A549 (cell line): ENCODE measurements around the gene RASA2. TPM values are rescaled to one million over a fixed set of nuclear protein-coding genes. Genes with fewer than 3 reads are reported as not detected.

Experiments
- ATAC-seq, 2 experiments: fragments of 200-7000 bp in 1 of 2; fragments of >200 bp in 1 of 2; cut with Nextera tagmentation in 1 of 2; cut with Tn5 transposase in 1 of 2; 3 replicates each; pipeline versions ENCODE4 v1.8.0 to v1.9.1; 2018 to 2020; ENCODE audit warnings: mild to moderate bottlenecking in 1 of 2, moderate library complexity in 1 of 2
- CTCF ChIA-PET: fragments of 300-600 bp; sonication (Branson Sonifier 250); formaldehyde crosslinking; extraction: SDS; loops from one replicate; lab custom pipeline; 2021; ENCODE audit warnings: antibody characterized with exemption, inconsistent platforms; lab: Yijun Ruan, JAX
- POLR2A ChIA-PET: fragments of 350-600 bp; formaldehyde crosslinking; extraction: SDS; loops from one replicate; lab custom pipeline; 2021; ENCODE audit warnings: antibody characterized with exemption, inconsistent platforms; lab: Yijun Ruan, JAX
- DNase-seq, 2 experiments: peaks; one replicate each; pipeline versions ENCODE4 v3.0.0 to v3.0.0-alpha.2; 2011 to 2016; ENCODE audit warnings: low read depth in 1 of 2, low spot score in 1 of 2
- FAIRE-seq: peaks from 2 replicates; lab custom pipeline; 2011; peaks lifted over from hg19 to GRCh38; lab: Jason Lieb, UNC
- H3K27ac ChIP-seq, 2 experiments: fragments of >200 bp; sonication (Bioruptor Twin); formaldehyde crosslinking; 3 replicates each; pipeline ENCODE4 v1.5.1; 2016 to 2017
- H3K4me1 ChIP-seq: fragments of >200 bp; sonication (Bioruptor Twin); formaldehyde crosslinking; 3 replicates; pipeline ENCODE4 v1.6.1; 2016
- H3K4me2 ChIP-seq: fragments of >200 bp; sonication (Bioruptor Twin); formaldehyde crosslinking; 3 replicates; pipeline ENCODE4 v1.6.1; 2016
- H3K4me3 ChIP-seq: fragments of >200 bp; sonication (Bioruptor Twin); formaldehyde crosslinking; 3 replicates; pipeline ENCODE4 v1.5.1; 2016
- H3K9me3 ChIP-seq: fragments of >200 bp; sonication (Bioruptor Twin); formaldehyde crosslinking; 3 replicates; pipeline ENCODE4 v1.6.1; 2016
- CBX8 ChIP-seq: fragments of 200-600 bp; sonication (generic); IDR thresholded peaks from 2 replicates; pipeline ENCODE4 v1.6.1; 2016
- FOSL2 ChIP-seq, 2 experiments: fragments of 450-650 bp in 1 of 2; fragments of >200 bp in 1 of 2; sonication (Bioruptor Twin) in 1 of 2; formaldehyde crosslinking; IDR thresholded peaks; 2 replicates each; pipeline versions ENCODE4 v1.5.0 to v1.6.1; 2016 to 2020; ENCODE audit warnings: mild to moderate bottlenecking in 1 of 2, moderate library complexity in 1 of 2
- GATA3 ChIP-seq: IDR thresholded peaks from 2 replicates; pipeline ENCODE4 v1.6.1; 2012; ENCODE audit warnings: borderline replicate concordance
- HOXA7 ChIP-seq: fragments of 250-450 bp; sonication (Bioruptor Pico); IDR thresholded peaks from 2 replicates; pipeline ENCODE4 v1.5.0; 2020; ENCODE audit warnings: mild to moderate bottlenecking, moderate library complexity
- HOXB5 ChIP-seq: fragments of 250-450 bp; sonication (Bioruptor Pico); IDR thresholded peaks from 2 replicates; pipeline ENCODE4 v1.5.0; 2020; ENCODE audit warnings: mild to moderate bottlenecking, moderate library complexity
- JUNB ChIP-seq: fragments of >200 bp; sonication (Bioruptor Twin); formaldehyde crosslinking; IDR thresholded peaks from 2 replicates; pipeline ENCODE4 v1.6.1; 2016
- KDM5A ChIP-seq: fragments of 200-600 bp; sonication (generic); IDR thresholded peaks from 2 replicates; pipeline ENCODE4 v1.6.1; 2016; ENCODE audit warnings: antibody characterized with exemption, mild to moderate bottlenecking
- MAZ ChIP-seq: fragments of 150-350 bp; IDR thresholded peaks from 2 replicates; pipeline ENCODE4 v1.6.1; 2014; ENCODE audit warnings: antibody characterized with exemption, low read depth, low read length, borderline replicate concordance
- NR3C1 ChIP-seq: fragments of >200 bp; sonication (Bioruptor Twin); formaldehyde crosslinking; IDR thresholded peaks from 3 replicates; pipeline ENCODE4 v1.6.1; 2017
- PHF8 ChIP-seq: fragments of 200-600 bp; sonication (generic); IDR thresholded peaks from 2 replicates; pipeline ENCODE4 v1.6.1; 2016; ENCODE audit warnings: low read depth, mild to moderate bottlenecking, antibody characterized with exemption, moderate library complexity, borderline replicate concordance
- POLR2A ChIP-seq: IDR thresholded peaks from 2 replicates; pipeline ENCODE4 v1.6.1; 2012; ENCODE audit warnings: mild to moderate bottlenecking, low read length
- RAD21 ChIP-seq, 2 experiments: fragments of >200 bp in 1 of 2; sonication (Bioruptor Twin) in 1 of 2; formaldehyde crosslinking in 1 of 2; IDR thresholded peaks in 1 of 2; conservative IDR thresholded peaks in 1 of 2; 2 replicates in 1 of 2; 3 replicates in 1 of 2; pipeline ENCODE4 v1.6.1; 2012 to 2018; ENCODE audit warnings: inconsistent platforms in 1 of 2
- RARB ChIP-seq: fragments of 250-450 bp; sonication (Bioruptor Pico); IDR thresholded peaks from 2 replicates; pipeline ENCODE4 v1.8.0; 2021; ENCODE audit warnings: mild to moderate bottlenecking, moderate library complexity
- SMC3 ChIP-seq: fragments of >200 bp; sonication (Bioruptor Twin); formaldehyde crosslinking; IDR thresholded peaks from 3 replicates; pipeline ENCODE4 v1.6.1; 2018; ENCODE audit warnings: inconsistent platforms
- TFCP2L1 ChIP-seq: fragments of 250-450 bp; sonication (Bioruptor Pico); IDR thresholded peaks from 2 replicates; pipeline ENCODE4 v1.5.0; 2021; ENCODE audit warnings: mild to moderate bottlenecking
- ZNF302 ChIP-seq: fragments of 250-450 bp; sonication (Bioruptor Pico); IDR thresholded peaks from 2 replicates; pipeline ENCODE4 v1.9.0; 2021; ENCODE audit warnings: inconsistent platforms, mild to moderate bottlenecking, moderate library complexity
- WGBS: methylation state at CpG from one replicate; pipeline ENCODE4 v1.1.6; 2017; ENCODE audit errors: missing lambda C conversion rate; 5-methylcytosine and 5-hydroxymethylcytosine counted together
- polyA plus RNA-seq, 4 experiments: library from polyadenylated mRNA; depleted of rRNA in 3 of 4; stranded (reverse); fragments of >200 nt; fragmentation: RNase III in 1 of 4; extraction: RNeasy Plus Mini Kit Qiagen cat#74134 plus additional on column Dnase treatment in 1 of 4; gene quantifications; 2 replicates in 3 of 4; 3 replicates in 1 of 4; pipeline ENCODE4 v1.2.3, GENCODE V29; 2011 to 2017
- TF ChIP-seq, protein P1 (sequence below): fragments of 150-350 bp; IDR thresholded peaks from 2 replicates; pipeline ENCODE4 v1.6.1; 2014; ENCODE audit warnings: low read depth, mild to moderate bottlenecking, low read length
- TF ChIP-seq, protein P2 (sequence below): IDR thresholded peaks from 2 replicates; pipeline ENCODE4 v1.6.1; 2012
- TF ChIP-seq, protein P3 (sequence below): fragments of >200 bp; sonication (Bioruptor Twin); formaldehyde crosslinking; IDR thresholded peaks from 3 replicates; pipeline ENCODE4 v1.5.1; 2016
- TF ChIP-seq, protein P4 (sequence below): fragments of 200-600 bp; sonication (generic); IDR thresholded peaks from 2 replicates; pipeline ENCODE4 v1.6.1; 2016; ENCODE audit warnings: antibody characterized with exemption, mild to moderate bottlenecking, moderate library complexity

The RASA2 gene
- polyA plus RNA-seq, 2 of the 4 experiments (the other 2 are of a cell fraction), result 6.7 to 12.0 TPM

DNA sequence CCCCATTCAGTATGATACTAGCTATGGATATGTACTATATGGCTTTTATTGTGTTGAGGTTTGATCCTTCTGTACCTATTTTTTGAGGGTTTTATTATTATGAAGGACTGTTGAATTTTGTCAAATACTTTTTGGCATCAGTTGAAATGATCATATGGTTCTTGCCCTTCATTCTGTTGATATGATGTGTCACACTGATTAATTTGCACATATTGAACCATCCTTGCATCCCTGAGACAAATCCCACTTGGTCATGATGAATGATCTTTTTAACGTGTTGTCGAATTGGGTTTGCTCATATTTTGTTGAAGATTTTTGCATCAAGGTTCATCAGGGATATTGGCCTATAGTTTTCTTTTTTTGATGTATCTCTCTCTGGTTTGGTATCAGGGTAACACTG lies 61.0 kb downstream of the RASA2 start:
- Histone ChIP-seq H3K4me3 (no peak overlapping the region), H3K4me1 (no peaks in the 10 kb centered on the region), H3K4me2 (no peak overlapping the region), H3K9me3 (peaks cover 19% of the 10 kb centered on the region; the same call in 2 of the 3 replicates), H3K27ac (no peak overlapping the region)
- ATAC-seq, result no peak
- CTCF ChIA-PET, result interaction anchor here (1.7 to 2.5 kb wide), 4 partner anchors 10 to 88 kb away, joined by 5 to 13 read pairs (median 9); no protein-coding TSS in a partner anchor
- no peak for FAIRE-seq
- POLR2A ChIA-PET, result no interaction called here
- no peak for TF ChIP-seq POLR2A
- no peak for TF ChIP-seq RARB (CRISPR knock-in tag)
- TF ChIP-seq MAZ, result no peak
- TF ChIP-seq GATA3, result no peak
- no peak for TF ChIP-seq RAD21 (conservative IDR thresholded peaks at IDR 0.05 in 1 of 2, IDR thresholded peaks at IDR 0.05 in 1 of 2)
- no peak for TF ChIP-seq HOXB5
- TF ChIP-seq, protein P1, sequence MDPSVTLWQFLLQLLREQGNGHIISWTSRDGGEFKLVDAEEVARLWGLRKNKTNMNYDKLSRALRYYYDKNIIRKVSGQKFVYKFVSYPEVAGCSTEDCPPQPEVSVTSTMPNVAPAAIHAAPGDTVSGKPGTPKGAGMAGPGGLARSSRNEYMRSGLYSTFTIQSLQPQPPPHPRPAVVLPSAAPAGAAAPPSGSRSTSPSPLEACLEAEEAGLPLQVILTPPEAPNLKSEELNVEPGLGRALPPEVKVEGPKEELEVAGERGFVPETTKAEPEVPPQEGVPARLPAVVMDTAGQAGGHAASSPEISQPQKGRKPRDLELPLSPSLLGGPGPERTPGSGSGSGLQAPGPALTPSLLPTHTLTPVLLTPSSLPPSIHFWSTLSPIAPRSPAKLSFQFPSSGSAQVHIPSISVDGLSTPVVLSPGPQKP, result no peak
- no peak for TF ChIP-seq FOSL2 (IDR thresholded peaks at IDR 0.05)
- no peak for TF ChIP-seq FOSL2 (CRISPR knock-in tag; IDR thresholded peaks at IDR 0.05)
- no peak for TF ChIP-seq SMC3
- TF ChIP-seq, protein P2, sequence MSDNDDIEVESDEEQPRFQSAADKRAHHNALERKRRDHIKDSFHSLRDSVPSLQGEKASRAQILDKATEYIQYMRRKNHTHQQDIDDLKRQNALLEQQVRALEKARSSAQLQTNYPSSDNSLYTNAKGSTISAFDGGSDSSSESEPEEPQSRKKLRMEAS, result no peak
- TF ChIP-seq JUNB, result no peak
- TF ChIP-seq HOXA7 (CRISPR knock-in tag), result no peak
- no peak for DNase-seq
- WGBS, result 93% methylated on average over 2 of the region's 2 CpGs

DNA sequence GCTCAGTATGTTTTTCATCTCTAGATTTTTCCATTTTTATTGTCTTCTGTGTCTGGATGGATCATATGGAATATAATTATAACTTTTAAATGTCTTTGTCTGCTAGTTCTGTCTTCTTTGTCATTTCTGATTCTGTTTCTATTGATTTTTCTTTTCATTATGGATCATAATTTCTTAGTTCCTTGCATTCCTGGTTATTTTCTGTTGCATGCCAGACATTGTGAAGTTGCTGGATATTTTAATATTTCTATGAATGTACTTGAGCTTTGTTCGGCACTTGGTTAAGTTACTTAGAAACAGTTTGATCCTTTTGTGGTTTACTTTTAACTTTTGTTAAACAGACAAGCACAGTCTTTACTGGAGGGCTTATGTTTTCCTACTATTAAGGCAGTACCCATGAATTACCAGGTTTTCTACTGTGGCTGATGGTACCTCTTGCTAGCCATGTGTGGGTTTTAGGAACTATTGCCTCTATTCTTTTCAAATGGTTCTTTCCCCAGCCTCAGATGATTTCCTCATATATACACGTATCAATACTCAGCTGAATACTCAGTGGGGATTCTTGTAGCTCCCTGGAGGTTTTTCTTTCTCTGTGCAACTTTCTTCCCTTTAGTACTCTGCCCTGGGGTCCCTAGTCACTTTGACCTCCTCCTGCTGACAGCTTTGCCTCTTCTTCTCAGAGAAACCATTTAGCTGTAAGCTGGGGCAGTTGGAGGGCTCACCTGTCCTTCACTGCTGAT lies 64.3 kb downstream of the RASA2 start:
- DNase-seq, result no peak
- H3K4me2 ChIP-seq, result no peak overlapping the region
- no peaks in the 10 kb centered on the region for H3K4me1 ChIP-seq
- POLR2A ChIA-PET, result no interaction called here
- TF ChIP-seq NR3C1 (no peak), CBX8 (no peak)
- no peak overlapping the region for H3K27ac ChIP-seq
- peaks cover 14% of the 10 kb centered on the region; the same call in 2 of the 3 replicates for H3K9me3 ChIP-seq
- CTCF ChIA-PET, result interaction anchor here (0.6 to 1.4 kb wide), 4 partner anchors 91 to 525 kb away, joined by 3 to 6 read pairs (median 3); no protein-coding TSS in a partner anchor
- no peak overlapping the region for H3K4me3 ChIP-seq
- WGBS, result 96% methylated on average over 2 of the region's 2 CpGs
- no peak for ATAC-seq
- no peak for FAIRE-seq

DNA sequence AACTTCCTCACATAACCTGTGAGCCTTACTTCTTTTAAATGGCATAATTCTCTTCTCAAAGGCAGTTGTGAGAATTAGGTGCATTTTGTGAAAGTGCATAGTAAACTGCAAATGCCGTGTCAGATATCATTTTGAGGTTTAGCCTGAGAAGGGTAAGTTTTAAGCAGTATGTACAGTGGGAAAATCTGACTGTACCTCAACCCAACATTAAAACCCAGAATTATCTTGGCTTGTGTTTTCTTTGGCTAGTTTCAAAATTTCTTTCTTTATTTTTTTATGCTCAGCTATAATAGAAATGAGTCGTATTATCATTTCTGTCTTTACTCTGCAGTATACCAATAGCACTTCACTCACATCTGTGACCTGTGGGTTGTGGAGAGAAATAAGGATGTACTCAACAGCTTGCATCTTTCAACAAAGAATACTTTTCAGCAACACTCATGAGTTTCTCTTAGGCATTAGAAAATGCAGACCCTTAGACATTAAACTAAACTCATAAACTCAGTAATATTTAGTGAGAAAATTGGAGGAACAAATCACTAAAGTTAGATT lies 65.7 kb downstream of the RASA2 start:
- Histone ChIP-seq H3K27ac (no peak overlapping the region), H3K4me1 (no peaks in the 10 kb centered on the region), H3K4me2 (no peak overlapping the region), H3K4me3 (no peak overlapping the region), H3K9me3 (peaks cover 4% of the 10 kb centered on the region; the same call in 1 of the 3 replicates)
- ATAC-seq (no peak), DNase-seq (no peak), FAIRE-seq (no peak)
- TF ChIP-seq PHF8, result no peak
- no peak for TF ChIP-seq ZNF302 (CRISPR knock-in tag)
- no peak for TF ChIP-seq KDM5A
- TF ChIP-seq, protein P3, sequence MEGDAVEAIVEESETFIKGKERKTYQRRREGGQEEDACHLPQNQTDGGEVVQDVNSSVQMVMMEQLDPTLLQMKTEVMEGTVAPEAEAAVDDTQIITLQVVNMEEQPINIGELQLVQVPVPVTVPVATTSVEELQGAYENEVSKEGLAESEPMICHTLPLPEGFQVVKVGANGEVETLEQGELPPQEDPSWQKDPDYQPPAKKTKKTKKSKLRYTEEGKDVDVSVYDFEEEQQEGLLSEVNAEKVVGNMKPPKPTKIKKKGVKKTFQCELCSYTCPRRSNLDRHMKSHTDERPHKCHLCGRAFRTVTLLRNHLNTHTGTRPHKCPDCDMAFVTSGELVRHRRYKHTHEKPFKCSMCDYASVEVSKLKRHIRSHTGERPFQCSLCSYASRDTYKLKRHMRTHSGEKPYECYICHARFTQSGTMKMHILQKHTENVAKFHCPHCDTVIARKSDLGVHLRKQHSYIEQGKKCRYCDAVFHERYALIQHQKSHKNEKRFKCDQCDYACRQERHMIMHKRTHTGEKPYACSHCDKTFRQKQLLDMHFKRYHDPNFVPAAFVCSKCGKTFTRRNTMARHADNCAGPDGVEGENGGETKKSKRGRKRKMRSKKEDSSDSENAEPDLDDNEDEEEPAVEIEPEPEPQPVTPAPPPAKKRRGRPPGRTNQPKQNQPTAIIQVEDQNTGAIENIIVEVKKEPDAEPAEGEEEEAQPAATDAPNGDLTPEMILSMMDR, result no peak
- no peak for TF ChIP-seq TFCP2L1 (CRISPR knock-in tag)
- TF ChIP-seq FOSL2 (IDR thresholded peaks at IDR 0.05), result no peak
- TF ChIP-seq FOSL2 (CRISPR knock-in tag; IDR thresholded peaks at IDR 0.05), result no peak
- TF ChIP-seq, protein P4, sequence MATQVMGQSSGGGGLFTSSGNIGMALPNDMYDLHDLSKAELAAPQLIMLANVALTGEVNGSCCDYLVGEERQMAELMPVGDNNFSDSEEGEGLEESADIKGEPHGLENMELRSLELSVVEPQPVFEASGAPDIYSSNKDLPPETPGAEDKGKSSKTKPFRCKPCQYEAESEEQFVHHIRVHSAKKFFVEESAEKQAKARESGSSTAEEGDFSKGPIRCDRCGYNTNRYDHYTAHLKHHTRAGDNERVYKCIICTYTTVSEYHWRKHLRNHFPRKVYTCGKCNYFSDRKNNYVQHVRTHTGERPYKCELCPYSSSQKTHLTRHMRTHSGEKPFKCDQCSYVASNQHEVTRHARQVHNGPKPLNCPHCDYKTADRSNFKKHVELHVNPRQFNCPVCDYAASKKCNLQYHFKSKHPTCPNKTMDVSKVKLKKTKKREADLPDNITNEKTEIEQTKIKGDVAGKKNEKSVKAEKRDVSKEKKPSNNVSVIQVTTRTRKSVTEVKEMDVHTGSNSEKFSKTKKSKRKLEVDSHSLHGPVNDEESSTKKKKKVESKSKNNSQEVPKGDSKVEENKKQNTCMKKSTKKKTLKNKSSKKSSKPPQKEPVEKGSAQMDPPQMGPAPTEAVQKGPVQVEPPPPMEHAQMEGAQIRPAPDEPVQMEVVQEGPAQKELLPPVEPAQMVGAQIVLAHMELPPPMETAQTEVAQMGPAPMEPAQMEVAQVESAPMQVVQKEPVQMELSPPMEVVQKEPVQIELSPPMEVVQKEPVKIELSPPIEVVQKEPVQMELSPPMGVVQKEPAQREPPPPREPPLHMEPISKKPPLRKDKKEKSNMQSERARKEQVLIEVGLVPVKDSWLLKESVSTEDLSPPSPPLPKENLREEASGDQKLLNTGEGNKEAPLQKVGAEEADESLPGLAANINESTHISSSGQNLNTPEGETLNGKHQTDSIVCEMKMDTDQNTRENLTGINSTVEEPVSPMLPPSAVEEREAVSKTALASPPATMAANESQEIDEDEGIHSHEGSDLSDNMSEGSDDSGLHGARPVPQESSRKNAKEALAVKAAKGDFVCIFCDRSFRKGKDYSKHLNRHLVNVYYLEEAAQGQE, result no peak
- ChIA-PET CTCF (interaction anchor here (0.8 to 15.2 kb wide), 3 partner anchors 8 to 95 kb away, joined by 4 to 337 read pairs (median 6); no protein-coding TSS in a partner anchor), POLR2A (no interaction called here)
- WGBS, result 93% methylated on average over 2 of the region's 2 CpGs
